Upper lobe of right lung (tissue), 1 donor: Measurements from ENCODE around the gene SIGLEC6. TPM values are rescaled to one million over a fixed set of nuclear protein-coding genes. Genes with fewer than 3 reads are reported as not detected.

Source experiments
- ATAC-seq: fragments of 200-7000 bp; cut with Tn5 transposase; one replicate; pipeline ENCODE4 v1.9.1; 2020; ENCODE audit warnings: mild to moderate bottlenecking, moderate library complexity
- DNase-seq: peaks from one replicate; pipeline ENCODE4 v3.0.0-alpha.2; 2020
- H3K27ac ChIP-seq: fragments of 200-600 bp; one replicate; pipeline ENCODE4 v1.8.0; 2022
- H3K27me3 ChIP-seq: fragments of 200-600 bp; one replicate; pipeline ENCODE4 v1.8.0; 2022; ENCODE audit warnings: mild to moderate bottlenecking
- H3K36me3 ChIP-seq: fragments of 200-600 bp; one replicate; pipeline ENCODE4 v1.8.0; 2022
- H3K4me1 ChIP-seq: fragments of 200-600 bp; one replicate; pipeline ENCODE4 v1.8.0; 2022
- H3K4me3 ChIP-seq: fragments of 200-600 bp; one replicate; pipeline ENCODE4 v1.8.0; 2022; ENCODE audit warnings: mild to moderate bottlenecking
- H3K9me3 ChIP-seq: fragments of 200-600 bp; one replicate; pipeline ENCODE4 v1.8.0; 2022
- CTCF ChIP-seq: fragments of 200-600 bp; IDR thresholded peaks from one replicate; pipeline ENCODE4 v1.8.0; 2022; ENCODE audit warnings: antibody characterized with exemption
- intact Hi-C: fragments of 100-400 bp; cut with DNase I; formaldehyde crosslinking; loops from one replicate; pipeline ENCODE4 v1.11.0; 2022
- total RNA-seq: library from RNA; stranded (reverse); fragmentation: NEBNext Ultra II Directional; extraction: Animal tissue kit (Norgen Biotek cat#: 25700); gene quantifications from one replicate; pipeline ENCODE4 v1.2.1, GENCODE V29; 2021
- donor health status: DM: no; HTN: yes; CAD: no; lungs with severe emphysema.

SIGLEC6 gene
- total RNA-seq, 1 donor from 2014 or later = 9.4 TPM

GRCh38 chr19:51471527-51471926 lies 59.9 kb downstream of the SIGLEC6 start:
- Histone ChIP-seq H3K36me3 (no peaks in the 10 kb centered on the region), H3K4me1 (no peaks in the 10 kb centered on the region), H3K27ac (no peak overlapping the region), H3K27me3 (peaks cover 27% of the 10 kb centered on the region), H3K4me3 (no peak overlapping the region), H3K9me3 (no peaks in the 10 kb centered on the region)
- intact Hi-C loops = no loop called here
- TF ChIP-seq CTCF = no peak
- no peak for DNase-seq
- no peak for ATAC-seq

GRCh38 chr19:51470966-51471365 lies 60.5 kb downstream of the SIGLEC6 start:
- DNase-seq (no peak), ATAC-seq (no peak)
- H3K4me3 ChIP-seq = no peak overlapping the region
- H3K9me3 ChIP-seq = no peaks in the 10 kb centered on the region
- no peak for TF ChIP-seq CTCF
- H3K4me1 ChIP-seq = no peaks in the 10 kb centered on the region
- no peak overlapping the region for H3K27ac ChIP-seq
- intact Hi-C loops = no loop called here
- H3K27me3 ChIP-seq = peaks cover 27% of the 10 kb centered on the region
- no peaks in the 10 kb centered on the region for H3K36me3 ChIP-seq

GRCh38 chr19:51469629-51470028 lies 61.8 kb downstream of the SIGLEC6 start:
- no peak for ATAC-seq

GRCh38 chr19:51469162-51469561 lies 62.3 kb downstream of the SIGLEC6 start:
- Histone ChIP-seq H3K27ac (no peak overlapping the region), H3K4me1 (no peaks in the 10 kb centered on the region), H3K4me3 (no peak overlapping the region), H3K27me3 (peaks cover 26% of the 10 kb centered on the region), H3K9me3 (no peaks in the 10 kb centered on the region), H3K36me3 (no peaks in the 10 kb centered on the region)
- no peak for TF ChIP-seq CTCF
- intact Hi-C loops = no loop called here
- no peak for ATAC-seq
- DNase-seq = no peak

More at GRCh38 chr19:51469629-51470028, 61.8 kb downstream of the SIGLEC6 start:
- intact Hi-C loops = no loop called here
- no peak for TF ChIP-seq CTCF
- no peak overlapping the region for H3K27ac ChIP-seq
- no peaks in the 10 kb centered on the region for H3K4me1 ChIP-seq
- H3K36me3 ChIP-seq = no peaks in the 10 kb centered on the region
- H3K4me3 ChIP-seq = no peak overlapping the region
- no peaks in the 10 kb centered on the region for H3K9me3 ChIP-seq
- no peak for DNase-seq
- H3K27me3 ChIP-seq = peaks cover 23% of the 10 kb centered on the region

GRCh38 chr19:51468545-51468920 lies 62.9 kb downstream of the SIGLEC6 start:
- no peak overlapping the region for H3K27ac ChIP-seq
- intact Hi-C loops = no loop called here

More at GRCh38 chr19:51468545-51468920, 62.9 kb downstream of the SIGLEC6 start:
- Histone ChIP-seq H3K9me3 (no peaks in the 10 kb centered on the region), H3K27me3 (peaks cover 20% of the 10 kb centered on the region), H3K4me1 (no peaks in the 10 kb centered on the region), H3K4me3 (no peak overlapping the region), H3K36me3 (no peaks in the 10 kb centered on the region)
- TF ChIP-seq CTCF = no peak
- ATAC-seq (no peak), DNase-seq (no peak)
